Measurements from ENCODE around the gene TPX2. TPM values are rescaled to one million over a fixed set of nuclear protein-coding genes. Genes with fewer than 3 reads are reported as not detected.

TPX2 gene
- total RNA-seq, 2 donors from 2014 or later = 0.20 to 2.9 TPM

GRCh38 chr20:31840906-31841816 is 102.1 kb downstream of the TPX2 start:
- Histone ChIP-seq H3K9me3 (no peaks in the 10 kb centered on the region), H3K27me3 (no peaks in the 10 kb centered on the region), H3K4me1 (peaks cover 0 to 65% of the 10 kb centered on the region in 2 donors), H3K36me3 (no peaks in the 10 kb centered on the region), H3K27ac (peak overlapping the region; percentile 63 to 74), H3K4me3 (no peak overlapping the region)
- DNase-seq (ENCODE audit: low spot score) = no peak
- TF ChIP-seq CTCF (IDR thresholded peaks at IDR 0.05) = no peak

GRCh38 chr20:31841928-31842327 is 102.8 kb downstream of the TPX2 start:
- H3K4me3 ChIP-seq = no peak overlapping the region
- peak; percentile 72 for DNase-seq (ENCODE audit: low spot score)
- TF ChIP-seq CTCF (IDR thresholded peaks at IDR 0.05) = no peak

GRCh38 chr20:31842471-31843157 is 103.5 kb downstream of the TPX2 start:
- H3K4me1 ChIP-seq = peaks cover 0 to 51% of the 10 kb centered on the region in 2 donors

More at GRCh38 chr20:31841928-31842327, 102.8 kb downstream of the TPX2 start:
- Histone ChIP-seq H3K9me3 (no peaks in the 10 kb centered on the region), H3K27me3 (no peaks in the 10 kb centered on the region), H3K36me3 (no peaks in the 10 kb centered on the region), H3K4me1 (peaks cover 0 to 58% of the 10 kb centered on the region in 2 donors), H3K27ac (peak overlapping the region; percentile 63 to 74)

GRCh38 chr20:31843288-31843687 is 104.2 kb downstream of the TPX2 start:
- H3K4me3 ChIP-seq = peak overlapping the region in 1 of 2 donors; percentile 52
- H3K27ac ChIP-seq = peak overlapping the region; percentile 63 to 74
- no peak for TF ChIP-seq CTCF (IDR thresholded peaks at IDR 0.05)
- H3K9me3 ChIP-seq = no peaks in the 10 kb centered on the region
- no peaks in the 10 kb centered on the region for H3K36me3 ChIP-seq
- peaks cover 0 to 44% of the 10 kb centered on the region in 2 donors for H3K4me1 ChIP-seq
- H3K27me3 ChIP-seq = no peaks in the 10 kb centered on the region
- no peak for DNase-seq (ENCODE audit: low spot score)

More at GRCh38 chr20:31842471-31843157, 103.5 kb downstream of the TPX2 start:
- TF ChIP-seq CTCF (IDR thresholded peaks at IDR 0.05) = no peak
- DNase-seq (ENCODE audit: low spot score) = no peak
- Histone ChIP-seq H3K27me3 (no peaks in the 10 kb centered on the region), H3K27ac (peak overlapping the region; percentile 63 to 74), H3K4me3 (peak overlapping the region in 1 of 2 donors; percentile 52), H3K36me3 (no peaks in the 10 kb centered on the region), H3K9me3 (no peaks in the 10 kb centered on the region)

GRCh38 chr20:31843881-31844280 is 104.8 kb downstream of the TPX2 start:
- H3K27ac ChIP-seq = peak overlapping the region; percentile 63 to 74
- H3K4me3 ChIP-seq = peak overlapping the region; percentile 35 to 52
- no peaks in the 10 kb centered on the region for H3K36me3 ChIP-seq
- H3K9me3 ChIP-seq = no peaks in the 10 kb centered on the region
- no peak for DNase-seq (ENCODE audit: low spot score)
- H3K27me3 ChIP-seq = no peaks in the 10 kb centered on the region
- peaks cover 0 to 38% of the 10 kb centered on the region in 2 donors for H3K4me1 ChIP-seq
- no peak for TF ChIP-seq CTCF (IDR thresholded peaks at IDR 0.05)

All from right atrium auricular region (tissue), 2 donors.